IPS-18a (cell line): ENCODE measurements around the gene AATF.
A peak's percentile ranks its signal among the peaks of the same experiment; 100 is the strongest.

Experiments used
- H3K27ac ChIP-seq: one replicate; pipeline ENCODE4 v1.5.1; 2013; ENCODE audit warnings: low read length
- H3K27me3 ChIP-seq: one replicate; pipeline ENCODE4 v1.6.1; 2013; ENCODE audit warnings: mild to moderate bottlenecking, low read length; ENCODE audit not compliant: control insufficient read depth, insufficient read depth
- H3K36me3 ChIP-seq: one replicate; pipeline ENCODE4 v1.6.1; 2013; ENCODE audit warnings: low read depth, low read length; ENCODE audit not compliant: control insufficient read depth
- H3K4me1 ChIP-seq: one replicate; pipeline ENCODE4 v1.6.1; 2013; ENCODE audit warnings: low read depth, low read length; ENCODE audit not compliant: control insufficient read depth
- H3K4me3 ChIP-seq: one replicate; pipeline ENCODE4 v1.5.1; 2013; ENCODE audit warnings: low read length
- H3K9ac ChIP-seq: one replicate; pipeline ENCODE4 v1.6.1; 2013; ENCODE audit warnings: mild to moderate bottlenecking, low read length, moderate library complexity
- H3K9me3 ChIP-seq: one replicate; pipeline ENCODE4 v1.6.1; 2013; ENCODE audit warnings: low read depth, low read length; ENCODE audit not compliant: control insufficient read depth

The AATF gene

DNA sequence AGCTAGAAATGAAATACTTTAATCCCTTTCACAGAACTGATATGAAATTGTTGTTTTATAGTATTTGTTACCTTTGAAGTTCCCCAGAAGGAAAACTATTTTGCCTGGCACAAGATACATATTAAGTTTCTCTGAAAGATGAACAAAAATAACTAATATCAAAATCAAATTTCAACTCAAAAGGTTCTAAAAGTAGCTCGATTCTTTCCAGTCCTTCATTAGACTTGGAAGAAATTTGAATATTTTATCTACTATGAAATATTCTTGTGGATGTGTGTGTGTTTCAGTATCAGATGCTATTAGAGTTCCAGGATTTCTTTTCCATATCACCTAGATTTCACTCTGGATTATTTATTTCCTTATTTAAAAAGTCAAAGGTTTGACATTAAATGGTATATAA, 3.6 kb upstream of the AATF start:
- no peak overlapping the region for H3K9ac ChIP-seq
- peaks cover 20% of the 10 kb centered on the region for H3K4me1 ChIP-seq
- H3K9me3 ChIP-seq: no peaks in the 10 kb centered on the region
- no peak overlapping the region for H3K4me3 ChIP-seq
- no peak overlapping the region for H3K27ac ChIP-seq
- peaks cover 94% of the 10 kb centered on the region for H3K27me3 ChIP-seq
- no peaks in the 10 kb centered on the region for H3K36me3 ChIP-seq

DNA sequence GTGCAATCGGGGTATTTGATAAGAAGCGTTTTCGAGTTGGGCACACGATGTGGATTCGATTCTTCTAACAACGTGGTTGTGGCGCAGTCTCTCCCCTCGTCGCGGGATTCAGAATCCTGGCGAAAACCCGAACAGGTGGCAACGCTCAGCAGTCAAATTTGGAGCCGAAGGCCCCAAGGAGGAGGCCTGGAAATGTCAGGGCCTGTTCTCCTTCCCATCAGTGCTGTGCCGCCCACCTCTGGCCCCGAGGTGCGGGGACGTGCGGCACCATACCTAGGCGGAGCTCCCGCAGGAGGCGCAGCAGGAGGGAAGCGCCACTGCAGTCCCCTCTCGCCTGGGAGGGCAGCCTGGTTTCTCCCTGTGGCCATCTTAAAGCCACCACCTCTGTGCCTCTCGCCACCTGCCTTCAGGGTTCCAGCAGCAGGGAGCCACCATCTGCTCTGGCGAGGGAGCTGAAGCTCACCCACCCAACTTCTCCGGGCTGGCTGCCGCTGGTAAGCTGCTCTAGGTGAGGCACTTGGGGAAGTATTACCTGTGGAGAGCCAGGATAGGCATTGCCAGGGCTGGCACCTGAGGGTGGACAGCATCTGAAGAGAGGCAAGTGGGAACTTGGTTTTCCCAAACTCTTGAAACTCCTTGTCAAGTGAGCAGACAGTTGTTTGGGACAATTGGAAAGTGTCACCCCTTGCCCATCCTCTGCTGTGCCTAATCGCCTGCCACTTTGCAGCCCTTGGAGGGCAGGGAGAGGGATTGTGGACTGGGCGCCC, 2.6 kb upstream of the AATF start:
- Histone ChIP-seq H3K4me1 (peaks cover 16% of the 10 kb centered on the region), H3K4me3 (peak overlapping the region; percentile 19), H3K9ac (no peak overlapping the region), H3K27me3 (peaks cover 86% of the 10 kb centered on the region), H3K27ac (no peak overlapping the region), H3K36me3 (peaks cover 3% of the 10 kb centered on the region), H3K9me3 (no peaks in the 10 kb centered on the region)

DNA sequence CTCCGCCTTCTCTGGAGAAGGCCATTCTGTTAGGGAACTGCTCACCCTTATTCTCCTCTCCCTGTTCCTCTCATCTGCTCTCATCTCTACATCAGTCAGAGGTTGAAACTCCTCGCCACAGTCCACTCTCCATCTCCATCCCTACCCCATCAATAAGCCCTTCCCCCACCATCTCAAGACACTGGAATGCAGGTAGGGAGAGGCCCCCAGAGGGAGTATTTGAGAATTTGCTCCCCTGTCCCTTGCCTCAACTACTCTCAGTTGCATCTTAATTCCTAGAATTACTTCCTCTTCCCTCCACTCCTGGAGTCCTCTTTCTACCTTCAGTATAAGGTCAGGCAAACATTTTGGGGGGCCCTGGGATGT, 2.0 kb upstream of the AATF start:
- Histone ChIP-seq H3K9me3 (no peaks in the 10 kb centered on the region), H3K27ac (no peak overlapping the region), H3K27me3 (peaks cover 80% of the 10 kb centered on the region)

DNA sequence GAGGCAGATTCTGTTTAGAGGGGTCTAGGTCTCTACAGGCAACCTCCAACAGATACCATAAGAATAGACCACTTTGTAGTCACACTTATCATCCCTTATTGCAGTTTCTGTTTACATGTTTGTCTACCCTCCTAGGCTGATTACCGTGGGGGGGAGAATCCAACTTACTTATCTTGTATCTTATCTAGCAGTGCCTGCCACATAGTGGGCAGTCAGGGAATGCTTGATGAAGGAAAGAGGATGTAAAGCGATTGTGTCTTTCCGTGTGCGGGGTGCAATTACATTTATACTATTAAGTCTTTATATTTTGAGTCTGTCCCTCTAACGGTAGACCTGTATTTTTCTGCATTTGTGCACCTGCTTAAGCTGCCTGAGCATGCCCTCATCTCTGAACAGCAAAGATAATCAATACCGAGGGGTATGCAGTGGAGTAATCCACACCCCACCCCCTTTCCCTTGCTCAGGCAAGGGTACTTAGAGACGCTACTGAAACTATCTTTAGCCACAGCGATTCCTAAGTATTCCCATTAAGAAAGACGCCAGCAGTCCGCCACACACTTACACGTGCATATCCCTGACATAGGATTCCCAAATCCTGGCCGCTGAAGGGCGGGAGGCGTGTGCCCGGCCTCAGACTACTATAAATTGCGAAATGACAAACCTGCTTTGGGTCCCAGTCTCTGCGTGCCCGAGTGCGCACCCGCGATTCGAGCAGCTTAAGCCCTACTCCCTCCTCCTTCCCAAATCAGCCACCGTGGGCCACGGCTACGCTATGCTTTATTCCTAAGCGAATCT, 635 bp upstream of the AATF start:
- Histone ChIP-seq H3K4me1 (peaks cover 16% of the 10 kb centered on the region), H3K27ac (no peak overlapping the region), H3K36me3 (peaks cover 17% of the 10 kb centered on the region), H3K4me3 (peak overlapping the region; percentile 81), H3K9ac (no peak overlapping the region), H3K9me3 (no peaks in the 10 kb centered on the region), H3K27me3 (peaks cover 66% of the 10 kb centered on the region)

More for the DNA sequence above, 2.0 kb upstream of the AATF start:
- Histone ChIP-seq H3K9ac (no peak overlapping the region), H3K36me3 (peaks cover 7% of the 10 kb centered on the region), H3K4me3 (no peak overlapping the region), H3K4me1 (peaks cover 16% of the 10 kb centered on the region)

DNA sequence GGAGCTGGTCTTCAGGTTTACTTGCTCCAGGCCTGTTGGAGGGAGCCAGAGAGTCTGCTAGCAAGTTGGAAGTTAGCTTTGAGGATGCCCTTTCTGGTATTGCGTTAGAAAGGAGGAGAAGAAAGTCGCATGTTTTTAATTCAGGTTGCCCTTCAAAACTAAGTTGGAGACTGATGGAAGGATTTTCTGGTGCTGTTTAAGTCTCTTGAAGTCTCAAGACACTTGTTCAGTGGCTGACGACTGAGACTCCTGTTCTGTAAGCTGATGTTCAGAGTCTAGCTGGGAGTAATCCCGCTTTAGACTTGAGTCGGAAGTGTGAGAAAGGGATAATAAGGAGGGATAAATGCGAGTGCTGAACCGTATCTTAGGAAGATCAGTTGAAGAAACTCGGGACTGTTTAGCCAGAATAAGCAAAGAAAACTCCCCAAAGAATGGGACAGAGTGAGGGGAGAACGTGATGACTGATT, 740 bp downstream of the AATF start:
- H3K27me3 ChIP-seq: peaks cover 52% of the 10 kb centered on the region
- no peak overlapping the region for H3K27ac ChIP-seq
- peaks cover 30% of the 10 kb centered on the region for H3K36me3 ChIP-seq
- H3K4me1 ChIP-seq: peaks cover 16% of the 10 kb centered on the region
- peak overlapping the region; percentile 69 for H3K9ac ChIP-seq
- H3K9me3 ChIP-seq: no peaks in the 10 kb centered on the region
- peak overlapping the region; percentile 81 for H3K4me3 ChIP-seq

DNA sequence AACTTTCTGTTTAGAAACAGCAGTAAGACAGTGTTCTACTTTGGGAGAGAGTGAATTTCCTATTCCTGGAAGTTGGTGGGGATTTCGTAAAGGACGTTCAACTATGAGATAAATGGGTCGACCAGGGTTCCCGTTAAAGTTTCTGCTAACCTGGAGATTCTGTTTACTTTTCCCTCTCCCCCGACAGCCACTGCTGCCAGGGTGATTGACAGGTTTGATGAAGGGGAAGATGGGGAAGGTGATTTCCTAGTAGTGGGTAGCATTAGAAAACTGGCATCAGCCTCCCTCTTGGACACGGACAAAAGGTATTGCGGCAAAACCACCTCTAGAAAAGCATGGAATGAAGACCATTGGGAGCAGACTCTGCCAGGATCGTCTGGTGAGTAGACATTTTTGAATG, 1.3 kb downstream of the AATF start:
- Histone ChIP-seq H3K9me3 (no peaks in the 10 kb centered on the region), H3K4me3 (peak overlapping the region; percentile 81), H3K27me3 (peaks cover 47% of the 10 kb centered on the region), H3K36me3 (peaks cover 34% of the 10 kb centered on the region), H3K27ac (no peak overlapping the region), H3K9ac (no peak overlapping the region), H3K4me1 (peaks cover 16% of the 10 kb centered on the region)

DNA sequence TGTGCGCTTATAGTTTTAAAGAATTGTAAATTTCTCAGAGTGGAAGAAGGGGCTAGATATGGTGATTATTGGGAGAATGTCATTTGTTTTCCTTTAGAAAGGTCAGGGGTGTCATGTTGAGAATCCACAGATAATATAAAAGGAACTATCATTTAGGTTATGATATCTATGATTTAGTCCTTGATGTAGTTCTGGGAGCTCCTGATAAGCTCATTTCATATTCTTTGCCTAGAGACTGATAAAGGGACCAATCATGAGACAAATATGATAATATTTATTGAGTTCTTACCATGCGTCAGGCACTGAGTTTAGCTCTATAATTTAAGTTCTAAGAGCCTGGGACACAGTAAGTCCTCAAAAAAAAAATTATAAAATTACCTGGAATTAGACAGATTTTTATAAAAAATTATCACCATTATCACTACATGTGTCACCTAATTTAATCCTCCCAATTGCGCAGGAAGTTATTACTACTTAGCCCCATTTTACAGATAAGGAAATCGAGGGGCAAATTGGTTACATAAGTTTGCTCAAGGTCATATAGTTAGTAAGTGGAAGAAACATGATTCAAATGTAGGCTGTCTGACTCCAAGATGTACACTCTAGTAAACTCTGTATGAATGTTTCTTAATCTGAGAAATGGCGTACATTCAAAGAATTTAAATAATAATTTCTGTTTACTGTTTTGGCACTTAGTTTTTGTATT, 2.5 kb downstream of the AATF start:
- Histone ChIP-seq H3K9ac (no peak overlapping the region), H3K36me3 (peaks cover 42% of the 10 kb centered on the region), H3K4me3 (no peak overlapping the region), H3K4me1 (peaks cover 11% of the 10 kb centered on the region), H3K27ac (no peak overlapping the region), H3K9me3 (no peaks in the 10 kb centered on the region), H3K27me3 (peaks cover 35% of the 10 kb centered on the region)

DNA sequence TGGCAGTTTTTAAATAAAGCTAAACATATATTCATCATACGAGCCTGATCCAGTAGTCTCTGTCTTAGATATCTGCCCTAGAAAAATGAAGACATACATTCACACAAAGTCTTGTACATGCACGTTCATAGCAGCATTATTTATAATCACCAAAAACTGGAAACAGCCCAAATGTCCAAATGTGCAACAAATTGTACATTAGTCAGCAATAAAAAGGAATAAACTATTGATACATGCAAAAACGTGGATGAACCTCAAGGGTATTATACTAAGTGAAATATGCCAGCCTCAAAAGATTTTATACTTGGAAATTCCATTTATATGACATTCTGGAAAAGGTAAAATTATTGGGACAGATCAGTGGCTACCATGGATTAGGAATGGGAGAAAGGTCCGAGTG, 22.8 kb downstream of the AATF start:
- no peak overlapping the region for H3K9ac ChIP-seq
- no peaks in the 10 kb centered on the region for H3K36me3 ChIP-seq
- no peaks in the 10 kb centered on the region for H3K4me1 ChIP-seq
- no peaks in the 10 kb centered on the region for H3K27me3 ChIP-seq
- no peak overlapping the region for H3K4me3 ChIP-seq
- no peaks in the 10 kb centered on the region for H3K9me3 ChIP-seq
- H3K27ac ChIP-seq: no peak overlapping the region

DNA sequence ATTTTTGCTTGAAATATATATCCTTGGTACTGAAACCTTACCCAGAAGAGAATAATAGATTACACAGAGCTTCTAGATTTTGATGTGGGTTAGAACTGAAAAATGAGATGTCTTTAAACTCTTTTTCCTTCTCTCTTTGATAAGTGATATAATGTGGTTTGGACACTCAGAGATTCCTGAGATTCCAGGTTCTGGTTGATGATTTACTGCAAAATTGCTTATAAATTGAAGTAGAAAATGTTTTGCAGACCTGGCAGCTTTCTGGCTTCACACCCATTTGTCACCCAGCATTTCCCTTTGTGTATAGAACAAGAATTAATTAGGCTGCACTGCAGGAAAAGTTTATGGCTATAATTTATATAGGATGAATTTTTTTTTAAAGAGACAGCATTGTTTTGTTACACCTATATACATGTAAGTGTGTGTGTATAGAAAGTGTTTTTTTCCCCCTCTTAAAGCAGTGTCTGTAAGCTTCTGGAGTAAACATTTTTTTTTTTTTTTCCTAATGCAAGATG, 23.5 kb downstream of the AATF start:
- no peak overlapping the region for H3K4me3 ChIP-seq
- no peaks in the 10 kb centered on the region for H3K36me3 ChIP-seq
- H3K4me1 ChIP-seq: no peaks in the 10 kb centered on the region
- H3K9me3 ChIP-seq: no peaks in the 10 kb centered on the region
- H3K27ac ChIP-seq: no peak overlapping the region
- no peaks in the 10 kb centered on the region for H3K27me3 ChIP-seq
- H3K9ac ChIP-seq: no peak overlapping the region

DNA sequence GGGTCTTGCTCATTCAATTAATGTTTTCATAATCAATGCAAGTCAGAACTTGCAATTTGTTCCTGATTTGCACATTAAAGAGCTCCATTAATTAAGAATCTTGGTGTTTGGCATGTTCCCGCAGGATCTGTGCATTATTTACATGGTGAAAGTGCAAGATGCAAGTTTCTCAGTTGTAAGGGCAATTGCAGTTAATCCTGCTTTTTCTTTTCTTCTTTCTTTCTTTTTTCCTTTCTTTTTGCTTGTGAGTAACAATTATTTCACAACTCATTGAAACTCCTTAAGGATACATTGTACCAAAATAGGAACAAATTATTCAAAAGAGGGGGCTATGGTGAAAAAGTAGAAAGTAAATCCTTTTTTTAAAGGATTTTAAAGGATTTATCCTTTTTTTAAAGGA, 24.2 kb downstream of the AATF start:
- peak overlapping the region; percentile 12 for H3K9ac ChIP-seq
- no peak overlapping the region for H3K27ac ChIP-seq
- no peaks in the 10 kb centered on the region for H3K4me1 ChIP-seq
- H3K27me3 ChIP-seq: no peaks in the 10 kb centered on the region
- no peaks in the 10 kb centered on the region for H3K36me3 ChIP-seq
- no peak overlapping the region for H3K4me3 ChIP-seq
- H3K9me3 ChIP-seq: no peaks in the 10 kb centered on the region

DNA sequence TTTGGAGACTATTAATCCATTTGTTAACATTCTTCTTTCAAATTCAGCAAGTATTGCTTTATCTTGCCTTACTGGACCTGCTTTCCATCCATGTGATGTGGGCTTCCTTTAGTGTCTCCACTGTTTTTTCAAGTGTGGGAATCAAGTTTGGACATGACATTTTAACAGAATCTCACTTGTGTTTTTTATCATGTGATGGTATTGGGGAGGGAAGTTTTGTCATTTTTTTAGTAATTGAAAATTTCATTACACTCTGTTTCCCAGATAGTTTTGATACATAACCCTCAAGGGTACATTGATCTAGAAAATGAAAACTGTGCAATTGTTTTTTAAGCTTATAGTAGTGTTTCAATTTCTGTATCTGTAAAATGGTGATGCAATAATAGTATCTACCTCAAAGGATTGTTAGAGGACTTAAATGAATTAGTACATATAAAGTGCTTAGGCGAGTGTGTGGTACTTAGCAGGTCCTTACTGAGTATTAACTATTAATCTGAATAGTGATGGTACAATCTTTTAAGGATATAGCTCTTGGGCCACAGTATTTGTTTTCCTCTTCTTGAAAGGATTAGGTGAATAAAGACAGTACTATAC, 27.3 kb downstream of the AATF start:
- H3K27me3 ChIP-seq: no peaks in the 10 kb centered on the region
- H3K9me3 ChIP-seq: no peaks in the 10 kb centered on the region
- H3K4me1 ChIP-seq: no peaks in the 10 kb centered on the region
- no peak overlapping the region for H3K9ac ChIP-seq
- no peaks in the 10 kb centered on the region for H3K36me3 ChIP-seq
- H3K27ac ChIP-seq: no peak overlapping the region
- H3K4me3 ChIP-seq: no peak overlapping the region
